Duodenal mucosa (tissue), 2 donors: ENCODE data around the gene PRXL2B.

Experiments
- H3K27ac ChIP-seq: one replicate; pipeline ENCODE4 v1.7.0; 2013; ENCODE audit warnings: low read depth, low read length
- H3K27me3 ChIP-seq, 2 donors: one replicate each; pipeline ENCODE4 v1.7.0; 2013; ENCODE audit warnings: low read length in 2 of 2, control low read depth in 1 of 2; ENCODE audit not compliant: insufficient read depth in 2 of 2, control insufficient read depth in 1 of 2
- H3K36me3 ChIP-seq, 2 donors: one replicate each; pipeline ENCODE4 v1.7.0; 2013; ENCODE audit warnings: low read length in 2 of 2, control low read depth in 1 of 2; ENCODE audit not compliant: insufficient read depth in 2 of 2, control insufficient read depth in 1 of 2
- H3K4me1 ChIP-seq, 2 donors: one replicate each; pipeline ENCODE4 v1.7.0; 2013; ENCODE audit warnings: low read length in 2 of 2, control low read depth in 1 of 2; ENCODE audit not compliant: insufficient read depth in 2 of 2, control insufficient read depth in 1 of 2
- H3K4me3 ChIP-seq, 2 donors: one replicate each; pipeline ENCODE4 v1.7.0; 2013; ENCODE audit warnings: low read length in 2 of 2, low read depth in 1 of 2
- H3K9ac ChIP-seq, 2 donors: one replicate each; pipeline ENCODE4 v1.7.0; 2013; ENCODE audit warnings: low read length in 2 of 2, low read depth in 1 of 2
- H3K9me3 ChIP-seq, 2 donors: one replicate each; pipeline ENCODE4 v1.7.0; 2013; ENCODE audit warnings: low read length in 2 of 2, control low read depth in 1 of 2; ENCODE audit not compliant: control insufficient read depth in 1 of 2

Gene PRXL2B

DNA sequence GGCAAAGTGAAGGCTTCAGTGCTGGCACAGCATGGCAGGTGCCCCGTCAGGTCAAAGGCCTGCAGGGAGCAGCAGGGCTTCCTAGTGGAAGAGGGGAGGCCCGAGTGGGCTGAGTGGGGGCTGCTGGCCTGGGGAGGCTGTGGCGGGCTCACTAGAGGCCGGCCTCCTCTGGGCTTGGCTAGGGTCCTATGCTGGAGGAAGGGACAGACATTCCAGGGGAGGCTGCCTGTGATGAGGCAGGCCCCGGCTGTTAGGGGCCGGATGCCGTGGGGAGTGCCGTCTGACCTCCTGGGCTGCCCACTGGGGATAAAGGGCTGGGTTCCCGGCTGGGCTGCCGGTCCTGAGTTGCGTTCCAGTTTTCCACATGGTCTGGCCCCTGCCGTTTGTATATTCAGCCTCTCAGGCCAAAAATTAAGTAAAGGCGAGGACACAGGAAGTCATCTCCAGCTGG, 21.1 kb downstream of the PRXL2B start:
- Histone ChIP-seq H3K4me3 (no peak overlapping the region), H3K9ac (no peak overlapping the region), H3K4me1 (peaks cover 4 to 11% of the 10 kb centered on the region in 2 donors), H3K36me3 (no peaks in the 10 kb centered on the region), H3K27me3 (no peaks in the 10 kb centered on the region), H3K27ac (no peak overlapping the region), H3K9me3 (no peaks in the 10 kb centered on the region)

DNA sequence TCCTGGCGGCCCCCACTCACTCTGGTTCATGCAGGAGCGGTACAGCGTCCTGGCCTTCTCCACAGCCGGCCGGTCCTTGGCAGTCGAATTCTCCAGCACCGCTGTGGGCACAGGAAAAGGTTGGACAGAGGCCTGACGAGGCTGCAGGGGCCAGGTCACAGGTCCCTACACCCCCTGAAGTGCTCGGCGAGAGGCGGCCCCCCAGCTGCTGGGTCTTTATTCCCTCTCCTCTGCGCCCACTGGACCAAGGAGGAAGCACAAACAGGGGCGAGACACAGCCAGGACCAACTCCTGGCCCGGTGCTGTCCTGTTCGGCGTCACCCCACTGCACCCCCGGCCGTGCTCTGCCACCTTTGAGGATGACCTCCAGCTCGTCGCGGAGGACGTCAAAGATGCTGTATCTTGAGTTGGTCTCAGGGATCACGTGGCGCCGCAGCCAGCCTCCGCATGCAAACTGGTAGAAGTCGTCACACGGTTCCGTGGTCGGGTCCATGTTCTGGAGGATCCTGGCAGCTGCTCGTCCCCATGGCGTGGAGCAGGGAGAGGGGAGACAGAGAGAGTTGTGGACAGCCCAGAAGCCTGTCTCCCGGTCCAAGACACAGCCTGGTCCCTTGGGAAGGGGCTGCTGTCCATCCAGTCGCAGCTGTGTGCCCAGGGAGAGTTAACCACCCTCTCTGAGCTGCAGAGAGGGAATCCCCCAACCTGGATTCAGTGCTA, 22.9 kb downstream of the PRXL2B start:
- Histone ChIP-seq H3K4me1 (peaks cover 4 to 11% of the 10 kb centered on the region in 2 donors), H3K27me3 (no peaks in the 10 kb centered on the region), H3K9me3 (peaks cover 6 to 8% of the 10 kb centered on the region in 2 donors), H3K27ac (no peak overlapping the region), H3K36me3 (no peaks in the 10 kb centered on the region), H3K9ac (no peak overlapping the region), H3K4me3 (no peak overlapping the region)

DNA sequence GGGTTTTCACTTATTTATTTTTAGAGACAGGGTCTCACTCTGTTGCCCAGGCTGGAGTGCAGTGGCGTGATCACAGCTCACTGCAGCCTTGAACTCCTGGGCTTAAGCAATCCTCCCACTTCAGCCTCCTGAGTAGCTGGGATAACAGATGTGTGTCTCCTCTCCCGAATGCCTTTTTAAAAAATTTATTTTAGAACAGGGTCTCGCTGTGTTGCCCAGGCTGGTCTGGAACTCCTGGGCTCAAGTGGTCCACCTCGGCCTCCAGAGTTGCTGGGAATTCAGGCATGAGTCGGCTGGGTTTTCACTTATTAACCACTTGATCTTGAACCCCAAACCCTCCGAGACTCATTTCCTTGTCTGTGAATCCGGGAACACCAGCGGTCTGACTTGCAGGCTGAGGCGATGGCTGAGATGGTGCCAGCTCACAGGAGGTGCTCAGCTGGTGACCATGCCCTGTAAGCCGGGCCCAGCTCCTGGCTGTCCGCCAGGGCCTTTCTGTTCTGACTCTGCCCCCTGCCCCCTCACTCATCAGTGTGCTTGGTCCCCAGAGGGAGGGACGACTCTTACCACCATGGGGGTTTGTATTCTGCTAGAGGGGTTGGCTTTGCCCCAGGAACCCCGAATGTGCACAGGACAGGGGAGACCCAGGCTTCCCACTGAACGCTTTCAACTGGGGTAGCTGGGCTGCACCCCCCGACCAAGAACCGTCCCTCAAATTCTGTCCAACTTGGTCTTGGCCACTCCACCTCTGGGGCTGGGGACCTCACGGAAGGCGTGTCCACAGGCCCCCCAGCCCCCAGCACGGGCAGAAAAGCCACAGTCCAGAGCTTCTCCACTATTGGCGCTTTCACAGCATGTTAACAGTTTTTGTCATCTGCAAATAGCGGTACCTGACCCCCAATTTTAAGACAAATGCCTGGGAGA, 23.7 kb downstream of the PRXL2B start:
- H3K4me3 ChIP-seq, result peak overlapping the region in 1 of 2 donors; percentile 15
- peaks cover 6 to 8% of the 10 kb centered on the region in 2 donors for H3K9me3 ChIP-seq
- peaks cover 4 to 11% of the 10 kb centered on the region in 2 donors for H3K4me1 ChIP-seq
- no peak overlapping the region for H3K9ac ChIP-seq
- H3K27me3 ChIP-seq, result no peaks in the 10 kb centered on the region
- no peaks in the 10 kb centered on the region for H3K36me3 ChIP-seq
- no peak overlapping the region for H3K27ac ChIP-seq

DNA sequence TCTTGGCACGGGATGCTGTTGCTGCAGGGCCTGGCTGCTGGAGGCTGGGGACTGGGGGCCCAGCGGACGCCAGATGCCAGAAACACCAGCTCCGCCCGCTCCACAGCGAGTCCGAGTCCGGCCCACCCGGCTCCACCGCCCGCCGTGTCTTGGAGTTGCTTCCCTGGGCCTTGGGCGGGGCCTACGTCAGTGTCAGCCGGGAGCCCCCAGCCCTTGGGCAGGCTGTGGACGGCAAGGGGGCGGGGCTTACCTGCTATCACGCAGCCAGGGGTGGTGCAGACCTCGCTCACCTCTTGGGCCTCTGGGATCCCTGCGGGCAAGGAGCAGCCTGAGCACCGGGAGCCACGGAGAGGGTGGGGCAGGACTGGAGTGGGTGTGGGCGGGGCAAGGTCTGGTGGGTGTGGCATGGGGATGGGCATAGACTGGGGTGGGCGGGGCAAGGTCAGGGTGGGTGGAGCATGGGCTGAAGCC, 24.5 kb downstream of the PRXL2B start:
- Histone ChIP-seq H3K4me3 (peak overlapping the region; percentile 15 to 28), H3K9ac (peak overlapping the region in 1 of 2 donors; percentile 6), H3K27ac (no peak overlapping the region), H3K27me3 (no peaks in the 10 kb centered on the region), H3K9me3 (peaks cover 8 to 12% of the 10 kb centered on the region in 2 donors), H3K36me3 (no peaks in the 10 kb centered on the region), H3K4me1 (peaks cover 4 to 11% of the 10 kb centered on the region in 2 donors)

DNA sequence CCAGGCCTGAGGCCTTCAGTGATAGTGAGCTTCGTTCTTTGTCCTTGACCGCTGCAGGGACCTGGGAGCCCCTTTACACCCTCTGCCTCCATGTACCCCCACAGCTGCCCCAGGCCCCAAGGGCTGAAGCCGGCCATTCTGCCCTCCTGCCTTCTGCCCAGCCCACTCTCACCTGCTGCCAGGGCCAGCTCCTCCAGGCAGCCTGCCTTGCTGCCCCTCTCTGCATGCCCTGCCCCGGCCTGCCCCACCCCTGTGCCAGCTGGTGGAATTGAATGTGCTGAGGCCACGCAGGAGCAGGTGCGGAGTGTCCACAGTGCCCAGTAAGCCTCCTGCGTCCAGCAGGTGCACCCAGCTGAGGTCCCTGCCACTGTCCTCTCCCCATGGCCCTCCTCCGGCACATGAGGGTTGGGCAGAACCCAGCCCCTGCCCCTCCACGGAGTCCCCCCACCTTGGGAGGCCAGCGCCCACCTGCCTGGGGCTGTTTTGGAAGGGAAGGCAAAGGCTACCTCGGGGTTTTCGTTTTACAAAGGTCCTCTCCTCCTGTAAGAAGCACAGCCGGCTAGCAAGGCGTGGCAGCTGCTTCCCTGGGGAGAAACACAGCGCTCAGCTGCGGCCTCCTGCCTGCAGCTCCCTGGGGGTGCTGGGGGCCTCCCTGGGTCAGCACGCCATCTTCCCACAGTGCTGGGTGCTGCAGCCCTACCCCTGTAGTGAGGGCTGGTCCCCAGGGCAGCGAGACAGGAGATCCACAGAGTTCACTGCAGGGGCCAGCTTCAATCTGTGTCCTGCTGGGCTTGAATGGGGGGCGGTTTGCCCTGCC, 25.3 kb downstream of the PRXL2B start:
- no peak overlapping the region for H3K27ac ChIP-seq
- no peaks in the 10 kb centered on the region for H3K36me3 ChIP-seq
- peaks cover 8 to 16% of the 10 kb centered on the region in 2 donors for H3K9me3 ChIP-seq
- H3K27me3 ChIP-seq, result no peaks in the 10 kb centered on the region
- no peak overlapping the region for H3K4me3 ChIP-seq
- peaks cover 4 to 11% of the 10 kb centered on the region in 2 donors for H3K4me1 ChIP-seq
- no peak overlapping the region for H3K9ac ChIP-seq

DNA sequence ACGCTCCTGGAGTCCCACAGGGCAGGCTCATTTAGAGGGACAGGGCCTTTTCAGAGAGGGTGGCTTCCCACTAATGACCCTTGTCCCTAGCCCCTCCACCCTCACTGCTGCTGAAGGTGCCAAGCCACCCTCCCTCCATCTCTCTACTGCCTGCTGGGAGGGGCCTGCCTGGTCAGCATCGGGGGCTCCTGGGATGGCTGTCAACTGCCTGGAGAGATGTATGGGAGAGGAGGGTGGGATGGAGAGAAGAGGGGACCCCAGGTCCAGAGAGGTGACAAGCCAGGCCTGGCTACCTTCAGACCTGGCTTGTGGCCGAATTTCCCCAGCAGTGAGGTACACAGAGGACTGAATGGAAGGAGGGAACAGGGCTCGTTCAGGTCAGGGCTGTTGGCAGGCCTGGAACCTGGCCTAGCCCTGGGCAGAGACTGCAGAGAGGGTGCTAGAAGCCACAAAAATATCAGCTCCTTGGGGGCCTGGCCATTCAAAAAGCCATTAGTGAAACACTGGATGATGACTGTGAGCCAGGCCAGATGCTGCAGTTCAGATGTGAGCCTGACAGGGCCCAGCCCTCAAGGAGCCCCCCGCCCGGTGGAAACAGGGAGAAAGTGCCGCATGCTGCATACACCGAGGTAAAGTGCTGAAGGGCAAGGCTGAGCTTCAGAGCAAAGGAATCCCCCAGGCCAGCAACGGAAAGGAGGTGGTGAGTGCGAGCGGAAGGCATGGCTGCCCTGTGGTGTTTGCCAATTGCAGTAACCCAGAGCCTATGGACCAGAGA, 26.2 kb downstream of the PRXL2B start:
- H3K36me3 ChIP-seq, result no peaks in the 10 kb centered on the region
- no peak overlapping the region for H3K9ac ChIP-seq
- H3K27me3 ChIP-seq, result no peaks in the 10 kb centered on the region
- no peak overlapping the region for H3K4me3 ChIP-seq
- peaks cover 8 to 16% of the 10 kb centered on the region in 2 donors for H3K9me3 ChIP-seq
- H3K27ac ChIP-seq, result no peak overlapping the region
- peaks cover 4 to 11% of the 10 kb centered on the region in 2 donors for H3K4me1 ChIP-seq

DNA sequence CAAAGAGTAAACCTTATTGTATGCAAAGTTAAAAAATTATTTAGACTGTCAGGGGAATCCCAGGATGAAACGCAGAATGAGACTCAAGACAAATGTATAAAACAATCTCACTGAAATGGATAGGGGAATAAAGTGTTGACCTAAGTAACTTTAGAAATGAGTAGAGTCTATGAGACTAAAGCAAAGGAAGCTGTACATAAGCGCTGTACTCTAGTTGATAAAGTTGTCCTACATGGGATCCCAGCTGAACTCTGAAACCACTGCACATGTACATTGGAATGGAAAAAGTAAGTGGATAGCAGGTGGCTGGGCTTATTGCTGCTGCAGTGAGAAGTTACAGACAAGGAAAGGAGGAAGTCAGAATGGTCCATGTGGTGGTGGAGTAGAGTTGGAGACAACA, 27.6 kb downstream of the PRXL2B start:
- H3K4me1 ChIP-seq, result peaks cover 4 to 11% of the 10 kb centered on the region in 2 donors
- H3K4me3 ChIP-seq, result no peak overlapping the region
- H3K9ac ChIP-seq, result no peak overlapping the region
- peaks cover 0 to 4% of the 10 kb centered on the region in 2 donors for H3K27me3 ChIP-seq
- H3K36me3 ChIP-seq, result no peaks in the 10 kb centered on the region
- H3K9me3 ChIP-seq, result peaks cover 8 to 16% of the 10 kb centered on the region in 2 donors
- H3K27ac ChIP-seq, result no peak overlapping the region

DNA sequence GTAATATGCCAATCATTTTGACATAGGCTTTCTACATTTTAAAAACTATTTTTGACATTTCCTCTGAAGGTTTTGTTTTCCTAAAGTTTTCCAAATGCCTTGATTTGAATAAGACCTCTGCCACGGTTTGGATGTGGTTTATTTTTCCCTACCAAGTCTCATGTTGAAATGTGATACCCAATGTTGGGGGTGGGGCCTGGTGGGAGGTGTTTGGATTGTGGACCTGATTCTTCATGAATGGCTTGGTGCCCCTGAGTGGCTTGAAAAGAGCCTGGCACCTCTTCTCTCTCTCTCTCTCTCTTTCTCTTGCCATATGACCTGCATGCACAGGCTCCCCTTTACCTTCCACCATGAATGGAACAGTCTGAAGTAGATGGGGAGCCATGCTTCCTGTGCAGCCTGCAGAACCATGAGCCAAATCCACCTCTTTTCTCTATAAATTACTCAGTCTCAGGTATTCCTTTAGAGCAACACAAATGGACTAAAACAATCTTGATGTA, 31.4 kb downstream of the PRXL2B start:
- Histone ChIP-seq H3K36me3 (no peaks in the 10 kb centered on the region), H3K4me1 (no peaks in the 10 kb centered on the region), H3K4me3 (no peak overlapping the region), H3K9me3 (peaks cover 8 to 16% of the 10 kb centered on the region in 2 donors), H3K27me3 (peaks cover 0 to 4% of the 10 kb centered on the region in 2 donors), H3K9ac (no peak overlapping the region), H3K27ac (no peak overlapping the region)
